ENCODE results near the gene CD248.
"Not testable (repeated sequence)": the region's sequence is repeated elsewhere in the genome, so short reads cannot be mapped to it uniquely, and the experiment has no call there.

Gene CD248

GRCh38 chr11:66328302-66329144 lies 11.7 kb upstream of the CD248 start:
- DNase-seq (ENCODE audit: low read depth in 3 of 3) = peak; percentile 65 to 76 (median 72)

GRCh38 chr11:66328031-66328301 lies 11.1 kb upstream of the CD248 start:
- DNase-seq (ENCODE audit: low read depth in 3 of 3) = no peak

GRCh38 chr11:66327171-66328030 lies 10.6 kb upstream of the CD248 start:
- DNase-seq (ENCODE audit: low read depth in 3 of 3) = no peak

- DNase-seq (ENCODE audit: low read depth in 3 of 3) = no peak
These were observed 9.6 kb upstream of the CD248 start for GRCh38 chr11:66326261-66327111.

GRCh38 chr11:66325263-66325671 lies 8.4 kb upstream of the CD248 start:
- no peak for DNase-seq (ENCODE audit: low read depth in 3 of 3)

- DNase-seq (ENCODE audit: low read depth in 3 of 3) = no peak
These were observed 7.8 kb upstream of the CD248 start for GRCh38 chr11:66324664-66325063.

- no peak for DNase-seq (ENCODE audit: low read depth in 3 of 3)
These were observed 6.8 kb upstream of the CD248 start for GRCh38 chr11:66323684-66324083.

- DNase-seq (ENCODE audit: low read depth in 3 of 3) = no peak
These were observed 6.0 kb upstream of the CD248 start for GRCh38 chr11:66322732-66323427.

GRCh38 chr11:66321606-66322005 lies 4.8 kb upstream of the CD248 start:
- no peak for DNase-seq (ENCODE audit: low read depth in 3 of 3)

- not testable (repeated sequence) for DNase-seq (ENCODE audit: low read depth in 3 of 3)
These were observed 3.9 kb upstream of the CD248 start for GRCh38 chr11:66320748-66321147.

GRCh38 chr11:66320289-66320688 lies 3.4 kb upstream of the CD248 start:
- DNase-seq (ENCODE audit: low read depth in 3 of 3) = not testable (repeated sequence)

- DNase-seq (ENCODE audit: low read depth in 3 of 3) = no peak
These were observed 1.7 kb upstream of the CD248 start for GRCh38 chr11:66318600-66318970.

GRCh38 chr11:66317723-66318599 lies 1.1 kb upstream of the CD248 start:
- peak in 1 of 3 donors; percentile 27 for DNase-seq (ENCODE audit: low read depth in 3 of 3)

GRCh38 chr11:66317322-66317722 lies 478 bp upstream of the CD248 start:
- no peak for DNase-seq (ENCODE audit: low read depth in 3 of 3)

- DNase-seq (ENCODE audit: low read depth in 3 of 3) = no peak
These were observed 678 bp downstream of the CD248 start for GRCh38 chr11:66315921-66316811.

- no peak for DNase-seq (ENCODE audit: low read depth in 3 of 3)
These were observed 1.4 kb downstream of the CD248 start for GRCh38 chr11:66315498-66315885.

GRCh38 chr11:66314561-66315497 lies 2.0 kb downstream of the CD248 start:
- DNase-seq (ENCODE audit: low read depth in 3 of 3) = no peak

GRCh38 chr11:66314186-66314501 lies 2.7 kb downstream of the CD248 start:
- no peak for DNase-seq (ENCODE audit: low read depth in 3 of 3)

Data from stimulated activated CD4-positive, alpha-beta T cell treated with anti-CD3 and anti-CD28 coated beads, TNF-alpha, amount 100 ng/mL, for 48 hours (primary cell).